Femur (tissue), 1 donor: Measurements from ENCODE around the gene RNF186.
"Not testable (repeated sequence)": the region's sequence is repeated elsewhere in the genome, so short reads cannot be mapped to it uniquely, and the experiment has no call there.

ENCODE experiments used
- DNase-seq: peaks from one replicate; pipeline ENCODE4 v3.0.0-alpha.2; 2017

The RNF186 gene

DNA sequence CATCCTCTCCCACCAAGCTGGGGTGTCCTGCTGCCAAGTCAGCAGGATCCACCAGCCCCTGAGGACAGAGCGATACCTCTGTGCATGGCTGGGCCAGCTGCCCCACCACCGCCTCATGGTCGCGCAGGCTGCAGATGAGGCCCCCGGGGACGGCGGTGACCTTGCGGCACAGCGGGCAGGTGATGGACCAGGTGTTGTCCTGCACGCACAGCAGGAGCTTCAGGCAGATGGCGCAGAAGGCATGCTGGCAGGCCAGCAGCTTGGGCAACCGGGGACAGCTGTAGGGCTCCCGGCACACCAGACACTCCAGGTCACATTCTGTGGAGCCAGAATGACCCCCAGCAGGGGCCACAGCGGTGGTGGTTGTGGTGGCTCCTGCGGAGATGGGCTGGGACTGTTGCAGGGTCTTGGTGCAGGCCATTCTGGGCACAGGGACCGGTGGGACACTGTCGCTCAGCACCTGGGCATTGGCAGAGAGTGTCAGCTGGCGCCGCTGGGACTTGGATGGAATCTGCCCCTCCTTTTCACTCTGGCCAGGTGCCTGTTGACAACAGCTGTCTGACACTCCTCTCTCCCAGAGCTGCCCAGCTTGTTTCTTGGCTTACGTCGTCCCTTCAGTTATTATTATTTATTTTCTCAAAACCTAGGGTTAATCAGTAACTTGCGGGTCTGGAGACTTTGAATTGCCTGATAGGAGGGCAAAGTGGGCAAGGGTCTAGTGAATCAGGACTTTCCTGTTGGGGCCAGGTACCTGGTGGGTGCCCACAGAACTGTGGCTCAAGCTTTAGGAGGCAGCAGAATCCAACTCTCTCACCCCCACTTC lies at the start of gene RNF186:
TSS of gene RNF186 (minus strand) at position 603 of the 823 bp plus-strand sequence. CDS start at position 421, 182 bp downstream.
- DNase-seq: no peak

DNA sequence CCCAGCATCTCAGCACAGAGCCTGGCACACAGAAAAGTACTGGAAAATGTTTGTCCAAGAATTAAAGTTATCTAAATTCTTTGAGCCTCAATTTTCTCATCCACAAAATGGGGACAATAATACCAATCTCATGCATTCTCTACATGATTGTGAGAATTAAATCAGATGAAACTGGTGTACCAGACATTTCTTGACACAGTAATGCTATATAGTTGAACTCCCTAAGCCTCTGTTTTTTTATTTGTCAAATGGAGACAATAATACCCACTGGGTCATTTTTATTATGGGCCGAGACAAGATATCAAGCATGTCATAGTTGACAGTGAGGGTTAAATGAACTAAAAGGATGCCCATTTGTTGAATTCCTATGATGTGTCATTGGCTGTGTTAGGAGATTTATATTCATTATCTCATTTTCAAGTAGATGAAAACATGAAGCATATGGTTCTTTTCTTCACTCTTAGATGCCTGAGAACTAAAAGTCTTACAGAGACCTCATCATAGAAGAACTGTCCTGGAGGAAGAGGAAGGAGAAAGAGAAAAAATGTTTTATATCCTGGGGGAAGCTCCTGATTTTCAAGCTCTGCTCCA lies 49.6 kb upstream of the RNF186 start:
- no peak for DNase-seq

DNA sequence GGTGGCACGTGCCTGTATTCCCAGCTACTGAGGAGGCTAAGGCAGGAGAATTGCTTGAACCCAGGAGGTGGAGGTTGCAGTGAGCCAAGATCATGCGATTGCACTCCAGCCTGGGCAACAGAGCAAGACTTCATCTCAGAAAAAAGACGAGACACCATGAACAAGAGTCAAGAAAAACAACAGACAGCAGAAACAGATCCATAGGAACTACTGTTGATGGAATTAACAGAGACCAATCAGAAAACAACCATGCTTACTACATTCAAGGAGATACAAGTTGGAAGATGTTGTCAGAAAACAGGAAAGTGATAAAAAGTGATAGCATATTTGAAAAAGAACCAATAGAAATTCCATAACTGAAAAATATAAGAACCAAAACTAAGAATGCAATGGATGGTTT lies 47.9 kb upstream of the RNF186 start:
- no peak for DNase-seq

DNA sequence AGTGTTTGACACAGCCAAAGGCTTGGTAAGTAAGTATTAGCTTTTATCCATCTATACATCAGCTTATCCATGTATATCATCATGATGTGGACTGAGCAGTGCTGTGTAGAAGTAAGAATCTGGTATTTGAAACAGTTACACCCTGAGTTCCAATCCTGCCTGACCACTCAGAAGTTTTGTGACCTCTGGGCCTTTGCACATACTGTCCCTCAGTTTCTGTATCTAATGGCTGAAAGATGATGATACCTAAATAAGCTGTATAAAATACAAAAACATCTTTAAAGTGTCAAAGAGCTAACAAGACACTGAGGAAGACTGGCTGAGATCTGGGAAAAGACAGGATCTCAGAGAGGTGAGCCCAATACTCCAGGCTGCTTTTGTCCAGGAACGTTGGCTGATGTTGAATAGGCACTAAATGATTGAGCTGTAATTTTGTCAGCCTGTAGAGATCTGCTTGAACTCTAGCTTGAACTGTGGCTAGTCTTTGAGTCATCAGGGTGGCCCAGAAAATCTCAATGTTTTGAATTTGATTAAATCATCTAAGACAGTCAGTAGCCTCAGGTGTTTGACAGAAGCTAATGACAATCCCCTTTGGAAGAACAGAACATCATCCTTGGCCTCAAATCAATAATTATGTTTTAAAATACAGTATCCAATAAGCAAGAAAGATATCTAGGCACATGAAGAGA lies 46.9 kb upstream of the RNF186 start:
- no peak for DNase-seq

DNA sequence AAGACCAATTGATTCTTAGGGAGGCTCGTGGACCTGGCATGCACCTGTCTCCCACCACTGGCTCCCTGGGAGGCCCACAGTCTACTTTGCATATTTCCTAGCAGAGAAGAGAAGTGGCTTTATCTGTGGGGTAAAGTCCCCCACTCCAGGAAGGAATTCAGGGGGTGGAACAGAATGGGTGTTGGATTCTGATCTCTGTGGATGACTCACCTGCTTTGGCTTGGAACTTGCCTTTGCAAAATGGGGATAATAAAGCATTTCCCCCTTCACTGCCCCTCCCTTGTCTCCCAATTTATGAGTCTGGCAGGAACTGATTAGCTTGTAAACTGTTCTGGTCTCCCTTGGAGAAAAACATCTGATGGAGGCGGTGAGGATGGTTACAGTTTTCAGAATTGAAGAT lies 46.0 kb upstream of the RNF186 start:
- DNase-seq: no peak

DNA sequence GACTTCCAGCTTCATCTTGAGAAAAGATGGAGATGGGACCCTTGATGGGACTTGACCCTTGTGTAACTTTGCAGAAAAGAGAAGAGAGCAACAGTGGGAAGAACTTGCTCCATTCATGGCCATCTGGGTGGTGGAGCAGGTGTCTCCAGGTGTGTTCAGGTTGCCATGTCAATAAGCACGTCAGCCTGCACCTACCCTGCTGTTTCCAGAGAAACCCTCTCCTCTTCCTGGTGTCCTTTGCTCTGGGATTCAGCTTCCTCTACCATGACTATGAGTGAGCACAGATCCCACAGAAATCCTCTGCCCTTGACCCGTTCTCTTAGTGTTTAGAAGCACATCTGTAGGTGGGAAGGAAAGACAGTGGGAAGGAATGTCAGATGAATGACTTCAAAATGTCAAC lies 45.3 kb upstream of the RNF186 start:
- no peak for DNase-seq

DNA sequence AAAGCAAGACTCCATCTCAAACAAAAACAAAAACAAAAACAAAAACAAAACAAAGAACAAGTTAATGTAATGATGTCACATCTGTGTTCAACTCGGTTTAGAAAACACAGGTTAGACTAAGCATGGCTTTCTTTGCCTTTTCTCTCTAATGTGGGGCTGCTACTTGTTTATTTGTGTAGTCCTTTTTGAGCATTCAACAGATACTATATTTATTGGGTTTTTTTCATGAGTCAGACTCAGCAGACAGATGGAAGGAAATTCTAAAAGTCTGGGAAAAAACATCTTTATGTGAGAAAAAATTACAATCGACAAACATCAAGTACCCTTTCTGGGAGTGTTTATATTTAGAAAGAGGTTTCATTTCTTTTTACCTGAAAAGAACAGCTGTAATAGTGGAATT lies 44.8 kb upstream of the RNF186 start:
- no peak for DNase-seq

DNA sequence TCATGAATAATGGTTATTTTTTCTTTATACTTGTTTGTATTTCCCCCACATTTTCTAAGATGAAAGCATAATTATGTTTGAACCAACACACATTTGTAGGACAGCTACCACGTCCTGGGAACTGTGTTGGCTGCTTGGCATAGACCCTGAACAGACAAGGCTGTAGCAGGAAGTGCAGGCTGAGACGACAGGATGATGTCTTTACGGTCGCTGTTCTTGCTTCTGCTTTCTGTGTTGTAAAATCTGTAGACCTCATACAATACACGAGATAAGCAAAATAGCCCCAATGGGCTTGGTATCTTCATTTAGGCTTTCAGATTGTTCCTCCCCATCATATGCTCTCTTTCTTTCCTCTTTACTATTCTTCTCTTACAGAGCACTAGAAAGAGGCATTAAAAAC lies 43.8 kb upstream of the RNF186 start:
- DNase-seq: no peak

GRCh38 chr1:19854866-19855265 lies 39.8 kb upstream of the RNF186 start:
- DNase-seq: no peak

GRCh38 chr1:19852036-19852435 lies 37.0 kb upstream of the RNF186 start:
- DNase-seq: no peak

- DNase-seq: no peak
These were observed 35.1 kb upstream of the RNF186 start for GRCh38 chr1:19850214-19850613.

DNA sequence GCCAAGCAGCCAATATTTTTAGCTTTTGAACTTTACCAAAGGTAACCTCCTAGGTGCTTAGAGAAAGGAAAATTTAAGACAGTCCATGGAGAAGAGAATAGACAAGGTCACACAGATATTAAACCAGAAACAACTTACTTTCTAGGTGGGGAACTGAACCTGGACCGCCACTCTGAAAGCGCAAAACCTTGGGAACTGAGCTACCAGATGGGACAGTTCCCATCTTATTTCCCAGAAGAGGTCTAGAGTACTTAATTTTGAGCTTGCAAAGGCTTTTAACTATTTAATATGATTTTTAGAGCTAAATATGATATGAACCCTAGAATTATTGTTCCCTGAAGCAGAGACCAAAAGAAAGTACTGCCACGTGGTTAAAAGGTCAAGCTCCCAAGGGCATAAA lies 34.2 kb upstream of the RNF186 start:
- not testable (repeated sequence) for DNase-seq

DNA sequence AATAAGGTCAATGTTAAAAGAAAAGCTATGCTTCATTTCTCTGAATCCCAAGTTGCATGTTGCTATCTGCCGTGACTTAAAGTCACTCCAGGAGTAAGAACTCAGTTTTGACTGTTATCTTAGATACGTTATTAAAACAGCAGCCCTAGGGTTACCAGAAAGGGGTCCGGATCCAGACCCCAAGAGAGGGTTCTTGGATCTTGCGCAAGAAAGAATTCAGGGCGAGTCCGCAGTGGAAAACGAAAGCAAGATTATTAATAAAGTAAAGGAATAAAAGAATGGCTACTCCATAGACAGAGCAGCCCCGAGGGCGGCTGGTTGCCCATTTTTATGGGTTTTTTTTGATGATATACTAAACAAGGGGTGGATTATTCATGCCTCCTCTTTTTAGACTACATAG lies 32.3 kb upstream of the RNF186 start:
- not testable (repeated sequence) for DNase-seq

GRCh38 chr1:19846338-19846737 lies 31.3 kb upstream of the RNF186 start:
- DNase-seq: no peak

- DNase-seq: no peak
These were observed 30.5 kb upstream of the RNF186 start for GRCh38 chr1:19845555-19845954.

DNA sequence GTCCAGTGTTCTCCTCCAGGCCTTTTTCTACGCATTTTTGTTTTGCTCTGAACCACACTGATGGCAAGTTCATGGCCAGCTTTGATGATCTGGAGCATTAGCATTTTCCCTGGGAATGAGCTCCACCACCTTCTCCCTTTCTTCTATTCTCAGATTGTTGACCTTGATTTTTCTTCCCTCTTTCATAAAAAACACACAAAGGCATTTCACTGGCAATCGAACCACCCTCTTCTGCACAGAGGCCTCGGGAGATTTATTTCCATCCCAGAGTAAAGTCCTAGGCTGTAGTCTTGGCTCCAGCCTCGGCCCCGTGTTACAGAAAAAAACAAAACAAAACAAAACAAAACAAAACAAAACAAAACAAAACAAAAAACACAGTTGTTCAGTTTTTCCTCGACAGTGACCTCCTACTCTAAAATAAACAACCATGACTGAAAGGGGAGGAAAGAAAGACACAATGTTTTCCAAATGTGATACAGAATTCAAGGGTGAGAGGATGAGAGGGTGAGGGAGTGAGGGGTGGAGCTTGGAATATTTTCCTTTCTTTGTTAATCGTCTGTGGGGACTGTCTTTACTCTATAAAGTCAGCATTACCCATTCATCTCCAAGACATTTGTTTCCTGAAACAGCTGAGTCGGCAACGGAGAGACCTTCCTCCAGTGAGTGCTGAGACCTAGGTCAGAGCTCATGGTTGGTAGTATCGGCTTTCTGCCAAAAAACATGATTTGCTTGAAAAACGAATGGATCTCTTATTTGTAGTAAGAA lies 29.8 kb upstream of the RNF186 start:
- DNase-seq: no peak

DNA sequence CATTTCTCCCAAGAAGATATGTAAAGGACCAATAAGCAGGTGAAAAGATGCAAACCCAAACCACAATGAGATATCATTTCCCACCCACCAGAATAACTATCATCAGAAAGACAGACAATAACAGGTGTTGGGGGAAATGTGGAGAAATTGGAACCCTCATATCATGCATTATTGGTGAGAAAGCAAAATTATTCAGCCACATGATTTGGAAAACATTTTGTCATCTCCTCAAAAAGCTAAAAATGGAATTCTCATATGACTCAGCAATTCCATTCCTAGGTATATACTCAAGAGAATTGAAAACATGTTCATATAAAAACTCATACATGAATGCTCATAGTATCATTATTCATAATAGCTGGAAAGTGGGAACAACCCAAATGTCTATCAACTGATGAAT lies 25.1 kb upstream of the RNF186 start:
- DNase-seq: no peak

DNA sequence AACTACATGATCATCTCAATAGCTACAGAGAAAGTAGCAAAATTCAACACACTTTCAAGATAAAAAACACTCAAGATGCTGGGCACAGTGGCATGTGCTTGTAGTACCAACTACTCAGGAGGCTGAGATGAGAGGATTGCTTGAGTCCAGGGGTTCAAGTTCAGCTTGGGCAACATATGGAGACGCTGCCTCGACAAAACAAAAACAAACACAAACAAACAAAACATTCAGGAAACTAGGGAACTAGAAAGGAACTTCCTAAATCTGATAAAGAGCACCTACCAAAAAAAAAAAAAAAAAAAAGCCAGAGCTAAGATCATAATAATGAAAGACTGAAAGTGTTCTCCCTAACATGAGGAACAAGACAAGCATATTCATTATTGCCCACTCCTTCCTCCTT lies 22.8 kb upstream of the RNF186 start:
- DNase-seq: no peak

DNA sequence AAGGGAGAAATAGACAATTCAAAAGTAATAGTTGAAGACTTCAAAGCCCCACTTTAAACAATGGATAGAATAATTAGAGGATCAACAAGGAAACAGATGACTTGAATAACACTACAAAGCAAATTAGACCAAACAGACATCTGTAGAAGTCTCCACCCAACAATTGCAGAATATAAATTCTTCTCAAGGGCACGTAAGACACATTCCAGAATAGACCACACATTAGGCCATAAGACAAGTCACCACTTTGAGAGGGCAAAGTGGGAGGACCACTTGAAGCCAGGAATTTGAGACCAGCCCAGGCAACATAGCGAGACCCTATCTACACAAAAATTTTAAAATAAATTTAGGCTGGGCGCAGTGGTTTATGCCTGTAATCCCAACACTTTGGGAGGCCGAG lies 20.5 kb upstream of the RNF186 start:
- no peak for DNase-seq

DNA sequence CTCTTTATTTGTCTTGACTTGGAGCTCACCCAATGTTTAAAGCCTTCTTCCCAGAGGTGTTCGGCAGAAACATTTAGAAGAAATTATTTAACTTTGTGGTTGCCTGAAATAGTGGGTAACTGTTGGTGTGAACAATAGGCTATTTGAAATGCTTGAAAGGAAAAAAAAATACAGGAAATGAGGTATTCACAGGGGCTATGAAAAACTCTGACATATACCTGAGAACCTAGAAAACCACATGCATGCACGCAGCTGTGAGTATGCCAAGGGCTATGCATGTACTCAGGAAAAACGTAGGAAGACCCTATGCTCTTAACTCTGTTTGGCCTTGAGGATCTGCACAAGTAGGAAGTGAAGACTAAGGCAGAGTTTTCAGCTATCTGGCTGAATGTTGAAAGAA lies 16.4 kb upstream of the RNF186 start:
- no peak for DNase-seq

- DNase-seq: no peak
These were observed 13.5 kb upstream of the RNF186 start for GRCh38 chr1:19828546-19828945.

- DNase-seq: no peak
These were observed 10.2 kb upstream of the RNF186 start for GRCh38 chr1:19825298-19825697.

DNA sequence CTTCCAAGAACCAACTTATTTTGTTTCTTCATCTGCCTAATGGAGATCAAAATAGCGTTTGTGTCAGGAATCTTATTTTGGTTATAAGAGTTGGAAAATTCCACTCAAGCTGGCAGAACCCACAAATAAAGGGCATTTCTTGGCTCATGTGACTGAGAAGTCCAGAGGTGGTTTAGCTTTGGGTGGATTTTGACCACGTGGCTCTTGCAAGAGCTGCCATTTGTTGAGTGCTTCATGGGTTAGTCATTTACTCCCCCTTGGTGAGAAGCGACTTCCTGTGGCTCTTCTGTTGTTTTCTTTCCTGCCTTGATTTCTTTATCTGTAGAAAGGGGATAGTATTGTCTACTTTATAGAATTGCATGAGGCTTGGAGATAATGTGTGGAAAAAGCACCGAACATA lies 9.5 kb upstream of the RNF186 start:
- no peak for DNase-seq
